Retinal pigment epithelial cell (primary cell): Measurements from ENCODE around the gene SUSD3.
"Not testable (repeated sequence)": the region's sequence is repeated elsewhere in the genome, so short reads cannot be mapped to it uniquely, and the experiment has no call there.

Source experiments
- DNase-seq: peaks from one replicate; pipeline ENCODE4 v3.0.0-alpha.2; 2010; ENCODE audit warnings: low read depth
- H3K4me3 ChIP-seq: 2 replicates; pipeline ENCODE4 v1.5.1; 2011; ENCODE audit warnings: mild to moderate bottlenecking, low read length, control low read depth, moderate library complexity
- CTCF ChIP-seq: conservative IDR thresholded peaks from 2 replicates; pipeline ENCODE4 v1.5.1; 2011; ENCODE audit warnings: low read depth, low read length, control low read depth, inconsistent platforms

Gene SUSD3

GRCh38 chr9:93112864-93113389 lies 54.4 kb downstream of the SUSD3 start:
- no peak overlapping the region for H3K4me3 ChIP-seq
- DNase-seq: no peak
- TF ChIP-seq CTCF: no peak

GRCh38 chr9:93114169-93114983 lies 55.9 kb downstream of the SUSD3 start:
- no peak overlapping the region for H3K4me3 ChIP-seq
- no peak for TF ChIP-seq CTCF
- no peak for DNase-seq

- no peak overlapping the region for H3K4me3 ChIP-seq
- TF ChIP-seq CTCF: no peak
- DNase-seq: no peak
Measured at GRCh38 chr9:93114984-93115335, 56.5 kb downstream of the SUSD3 start.

GRCh38 chr9:93115486-93116071 lies 57.1 kb downstream of the SUSD3 start:
- TF ChIP-seq CTCF: no peak
- no peak for DNase-seq
- H3K4me3 ChIP-seq: no peak overlapping the region

- no peak for DNase-seq
- no peak for TF ChIP-seq CTCF
- no peak overlapping the region for H3K4me3 ChIP-seq
Measured at GRCh38 chr9:93116072-93116961, 57.8 kb downstream of the SUSD3 start.

GRCh38 chr9:93117521-93117920 lies 59.0 kb downstream of the SUSD3 start:
- not testable (repeated sequence) for DNase-seq, H3K4me3 ChIP-seq

- no peak for TF ChIP-seq CTCF
- DNase-seq: no peak
- H3K4me3 ChIP-seq: no peak overlapping the region
Measured at GRCh38 chr9:93117924-93118862, 59.7 kb downstream of the SUSD3 start.
